NK-92 (cell line): Measurements from ENCODE around the gene DLGAP3.
"Not testable (repeated sequence)": the region's sequence is repeated elsewhere in the genome, so short reads cannot be mapped to it uniquely, and the experiment has no call there.

Experiments used
- DNase-seq: peaks from one replicate; lab custom pipeline; 2025; ENCODE audit not compliant: unreplicated experiment; lab: John Stamatoyannopoulos, UW

DLGAP3 gene, protein sequence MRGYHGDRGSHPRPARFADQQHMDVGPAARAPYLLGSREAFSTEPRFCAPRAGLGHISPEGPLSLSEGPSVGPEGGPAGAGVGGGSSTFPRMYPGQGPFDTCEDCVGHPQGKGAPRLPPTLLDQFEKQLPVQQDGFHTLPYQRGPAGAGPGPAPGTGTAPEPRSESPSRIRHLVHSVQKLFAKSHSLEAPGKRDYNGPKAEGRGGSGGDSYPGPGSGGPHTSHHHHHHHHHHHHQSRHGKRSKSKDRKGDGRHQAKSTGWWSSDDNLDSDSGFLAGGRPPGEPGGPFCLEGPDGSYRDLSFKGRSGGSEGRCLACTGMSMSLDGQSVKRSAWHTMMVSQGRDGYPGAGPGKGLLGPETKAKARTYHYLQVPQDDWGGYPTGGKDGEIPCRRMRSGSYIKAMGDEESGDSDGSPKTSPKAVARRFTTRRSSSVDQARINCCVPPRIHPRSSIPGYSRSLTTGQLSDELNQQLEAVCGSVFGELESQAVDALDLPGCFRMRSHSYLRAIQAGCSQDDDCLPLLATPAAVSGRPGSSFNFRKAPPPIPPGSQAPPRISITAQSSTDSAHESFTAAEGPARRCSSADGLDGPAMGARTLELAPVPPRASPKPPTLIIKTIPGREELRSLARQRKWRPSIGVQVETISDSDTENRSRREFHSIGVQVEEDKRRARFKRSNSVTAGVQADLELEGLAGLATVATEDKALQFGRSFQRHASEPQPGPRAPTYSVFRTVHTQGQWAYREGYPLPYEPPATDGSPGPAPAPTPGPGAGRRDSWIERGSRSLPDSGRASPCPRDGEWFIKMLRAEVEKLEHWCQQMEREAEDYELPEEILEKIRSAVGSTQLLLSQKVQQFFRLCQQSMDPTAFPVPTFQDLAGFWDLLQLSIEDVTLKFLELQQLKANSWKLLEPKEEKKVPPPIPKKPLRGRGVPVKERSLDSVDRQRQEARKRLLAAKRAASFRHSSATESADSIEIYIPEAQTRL

DNA sequence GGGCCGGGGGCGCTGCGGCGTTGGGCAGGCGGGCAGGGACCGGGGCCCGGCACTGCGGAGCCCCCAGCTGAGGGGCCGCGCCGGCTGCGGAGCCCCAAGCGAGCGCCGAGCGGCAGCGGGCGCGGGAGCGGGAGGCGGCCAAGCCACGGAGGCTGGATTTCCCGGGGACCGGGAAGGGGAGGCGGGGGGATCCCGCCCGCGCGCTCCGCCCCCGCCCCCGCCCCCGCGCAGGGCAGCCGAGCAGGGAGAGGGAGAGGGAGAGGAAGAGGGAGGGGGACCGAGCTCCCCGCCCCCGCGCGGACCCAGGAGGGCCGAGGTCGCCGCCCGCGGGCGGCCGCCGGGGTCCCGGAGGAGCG is at the start of gene DLGAP3:
Gene DLGAP3 (minus strand): TSS at position 154 of the 356 bp plus-strand sequence. CDS start 24,267 bp downstream, outside the sequence.
- no peak for DNase-seq

DNA sequence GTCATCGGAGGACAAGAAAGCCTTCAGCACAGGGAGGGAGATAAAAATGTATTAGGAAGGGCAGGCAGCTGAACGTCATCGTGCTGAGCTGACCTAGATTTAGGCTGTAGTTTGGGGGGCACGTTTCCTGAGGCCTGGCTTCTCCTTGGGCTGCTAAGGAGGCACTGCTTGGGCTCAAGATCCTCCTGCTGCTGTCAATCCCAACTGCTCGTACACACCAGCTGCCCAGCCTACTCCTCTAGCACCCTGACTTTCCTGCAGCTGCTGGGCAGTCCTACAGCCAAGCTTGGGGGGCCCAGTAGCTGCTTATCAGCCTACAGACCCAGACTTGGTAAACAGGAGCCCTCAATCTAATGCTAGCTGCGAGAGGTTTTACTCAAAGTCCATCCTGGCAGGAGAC is 49.5 kb upstream of the DLGAP3 start:
- DNase-seq: no peak

DNA sequence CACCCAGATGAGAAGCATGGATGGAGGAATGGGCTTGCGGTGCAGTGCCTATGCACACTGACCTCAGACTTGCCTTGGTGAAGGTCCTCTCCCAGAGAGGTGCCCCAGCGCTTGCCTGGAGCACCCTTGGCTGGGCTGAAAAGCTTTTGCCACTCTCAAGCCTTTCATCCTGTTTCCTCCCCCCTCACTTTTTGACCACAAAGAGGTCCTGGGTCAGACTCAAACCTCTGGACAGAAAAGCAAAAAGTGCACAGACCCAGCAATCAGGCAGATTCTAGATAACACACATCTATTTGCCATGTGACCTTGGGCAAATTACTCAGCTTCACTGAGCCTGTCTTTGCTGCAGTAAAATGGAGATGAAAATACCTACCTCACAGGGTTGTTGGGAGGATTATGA is 48.4 kb upstream of the DLGAP3 start:
- no peak for DNase-seq

DNA sequence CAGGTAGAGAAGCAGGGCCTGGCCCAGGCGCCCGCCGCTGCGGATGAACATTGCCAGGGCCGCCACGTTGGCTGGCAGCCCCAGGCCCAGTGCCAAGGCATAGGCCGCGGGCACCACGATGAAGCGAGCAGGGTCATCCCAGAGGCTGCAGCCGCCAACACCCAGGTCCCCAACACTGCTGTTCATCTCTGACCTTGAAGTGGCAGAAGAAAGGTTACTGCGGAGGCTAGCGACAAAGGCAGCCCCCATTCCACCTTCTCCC is 47.7 kb upstream of the DLGAP3 start:
- DNase-seq: no peak

DNA sequence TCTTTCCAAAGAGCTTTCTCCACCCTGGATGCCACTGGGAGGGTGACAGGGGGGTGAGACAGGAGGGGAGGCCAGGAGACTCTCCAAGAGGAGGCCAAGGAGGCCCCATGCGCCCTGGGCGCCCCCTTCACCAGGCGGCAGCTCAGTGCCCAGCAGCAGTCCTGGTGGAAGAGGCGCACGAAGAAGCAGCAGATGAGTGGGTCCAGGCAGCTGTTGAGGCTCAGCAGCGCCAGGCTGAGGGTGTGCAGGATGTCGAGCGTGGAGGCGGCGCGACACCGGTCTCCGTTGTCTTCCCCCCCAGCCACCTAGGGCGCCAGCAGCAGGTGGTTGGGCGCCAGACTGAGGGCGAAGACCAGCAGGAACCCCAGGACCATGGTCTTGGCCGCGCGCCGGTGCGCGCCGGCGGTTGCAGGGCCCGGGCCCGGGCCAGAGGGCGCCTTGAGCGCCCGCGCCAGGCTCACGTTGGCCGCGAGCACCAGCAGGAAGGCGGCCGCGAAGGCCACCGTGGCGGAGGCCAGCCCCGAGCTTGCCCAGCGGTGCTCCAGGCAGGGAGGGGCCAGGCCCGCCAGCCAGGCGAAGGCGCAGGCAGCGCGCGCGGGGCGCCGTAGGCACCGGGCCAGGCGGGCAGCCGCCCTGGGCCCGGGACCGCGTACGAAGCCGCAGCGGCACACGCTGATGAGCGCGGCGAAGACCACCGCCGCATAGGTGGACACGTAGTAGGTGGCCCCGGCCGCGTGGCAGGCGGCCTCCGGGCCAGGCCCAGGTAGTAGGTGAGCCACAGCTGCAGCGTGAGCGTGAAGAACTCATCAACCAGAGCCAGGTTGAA is 47.1 kb upstream of the DLGAP3 start:
- no peak for DNase-seq

DNA sequence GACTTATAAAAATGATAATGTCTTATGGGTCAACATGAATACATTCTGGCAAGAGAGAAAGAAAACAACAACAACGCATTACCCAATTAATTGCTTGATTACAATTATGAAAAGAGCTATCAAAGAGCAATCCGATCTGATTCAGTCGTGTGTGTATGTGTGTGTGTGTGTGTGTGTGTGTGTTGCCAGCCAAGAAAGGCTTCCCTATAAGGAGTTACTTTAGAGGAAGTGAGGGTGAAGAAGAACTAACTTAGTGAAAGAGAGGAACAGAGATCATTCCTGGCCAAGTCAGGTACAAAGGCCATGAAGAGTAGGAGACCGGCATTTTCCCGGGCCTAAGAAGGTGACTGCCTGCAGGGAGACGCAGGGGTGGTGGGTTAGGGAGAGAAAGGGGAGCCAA is 46.3 kb upstream of the DLGAP3 start:
- DNase-seq: no peak

DNA sequence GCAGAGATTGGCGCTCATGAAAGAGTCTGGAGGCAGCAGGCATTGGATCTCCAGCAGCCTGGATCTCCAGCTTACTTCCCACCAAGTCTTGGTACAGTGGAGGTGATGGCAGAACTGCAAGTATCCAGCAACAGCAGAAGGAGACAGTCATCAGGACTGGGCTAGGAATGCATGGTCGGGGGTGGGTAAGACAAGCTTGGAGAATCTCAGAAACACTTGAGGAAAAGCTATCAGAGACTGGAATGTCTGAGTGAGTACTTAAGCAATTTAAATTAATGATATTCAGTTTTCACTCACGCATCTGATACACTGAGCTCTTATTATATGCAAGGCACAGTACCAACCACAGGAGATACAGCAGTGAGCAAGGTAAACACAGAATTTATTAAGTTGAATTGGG is 45.9 kb upstream of the DLGAP3 start:
- no peak for DNase-seq

DNA sequence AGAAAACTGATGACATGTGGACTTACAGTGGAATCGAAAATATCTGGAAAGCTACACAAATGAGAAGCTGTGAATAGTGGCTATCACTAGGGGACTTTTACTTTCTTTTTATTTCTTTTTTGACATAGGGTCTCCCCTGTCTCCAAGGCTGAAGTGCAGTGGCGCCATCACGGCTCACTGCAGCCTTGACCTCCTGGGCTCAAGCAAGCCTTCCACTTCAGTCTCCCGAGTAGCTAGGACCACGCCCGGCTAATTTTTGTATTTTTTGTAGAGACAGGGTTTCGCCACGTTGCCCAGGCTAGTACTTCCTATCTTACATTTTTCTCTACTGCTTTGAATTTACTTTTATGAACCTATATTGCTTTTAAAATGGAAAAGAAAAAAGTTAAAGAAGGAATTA is 45.2 kb upstream of the DLGAP3 start:
- no peak for DNase-seq

DNA sequence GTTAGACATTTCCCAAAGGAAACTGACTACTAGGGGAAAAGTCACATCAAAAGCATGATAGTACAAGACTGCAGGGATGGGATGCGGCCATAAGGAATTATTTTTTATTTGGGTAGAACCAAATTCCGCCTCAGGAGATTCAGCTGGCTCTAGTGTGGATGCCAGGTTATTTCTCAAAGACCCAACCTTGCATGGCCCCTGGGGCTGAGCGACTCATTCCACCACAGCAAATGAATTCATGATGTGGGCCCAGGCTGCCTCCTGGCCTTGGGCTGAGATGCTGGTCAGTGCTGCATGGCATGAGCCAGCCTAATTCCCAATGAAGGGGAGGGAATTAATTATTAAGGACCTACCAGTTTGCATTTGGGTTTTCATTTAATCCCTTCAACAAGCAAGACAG is 43.9 kb upstream of the DLGAP3 start:
- no peak for DNase-seq

DNA sequence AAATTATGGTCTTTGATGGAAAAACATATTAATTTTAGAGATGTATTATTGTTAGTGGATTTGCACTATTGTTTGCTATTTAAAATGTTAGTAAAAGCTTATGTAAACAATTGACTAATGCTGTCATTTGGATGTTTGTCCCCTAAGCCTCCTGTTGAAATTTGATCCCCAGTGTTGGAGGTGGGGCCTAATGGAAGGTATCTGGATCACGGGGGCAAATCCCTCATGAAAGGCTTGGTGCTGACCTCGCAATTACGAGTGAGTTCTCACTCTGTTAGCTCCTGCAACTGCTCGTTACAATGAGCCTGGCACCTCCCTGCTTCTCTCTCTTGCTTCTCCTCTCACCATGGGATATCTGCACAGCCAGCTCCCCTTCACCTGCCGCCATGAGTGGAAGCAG is 41.4 kb upstream of the DLGAP3 start:
- no peak for DNase-seq

DNA sequence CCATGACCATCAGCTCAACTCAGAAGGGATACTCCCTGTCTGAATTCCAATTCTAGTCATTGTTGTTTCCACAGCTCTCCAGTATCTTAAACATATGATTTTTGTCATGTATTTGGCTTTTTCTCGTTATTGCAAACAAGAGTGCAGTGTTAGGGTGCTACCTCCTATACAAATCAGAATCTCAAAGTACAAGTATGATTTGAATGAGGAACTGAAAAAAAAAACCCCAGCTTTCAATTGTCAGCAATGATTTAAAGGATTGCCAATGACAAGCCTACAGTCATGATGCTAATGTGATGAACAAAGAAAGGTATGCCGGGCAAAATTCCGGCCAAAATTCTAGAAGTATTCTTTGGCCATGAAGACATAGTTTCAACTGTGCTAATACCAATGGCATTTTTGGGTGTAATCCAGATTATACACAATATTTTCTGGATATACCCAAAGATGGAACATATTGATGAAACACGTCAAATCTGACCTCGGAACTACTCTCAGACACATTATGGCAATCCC is 40.8 kb upstream of the DLGAP3 start:
- DNase-seq: no peak

DNA sequence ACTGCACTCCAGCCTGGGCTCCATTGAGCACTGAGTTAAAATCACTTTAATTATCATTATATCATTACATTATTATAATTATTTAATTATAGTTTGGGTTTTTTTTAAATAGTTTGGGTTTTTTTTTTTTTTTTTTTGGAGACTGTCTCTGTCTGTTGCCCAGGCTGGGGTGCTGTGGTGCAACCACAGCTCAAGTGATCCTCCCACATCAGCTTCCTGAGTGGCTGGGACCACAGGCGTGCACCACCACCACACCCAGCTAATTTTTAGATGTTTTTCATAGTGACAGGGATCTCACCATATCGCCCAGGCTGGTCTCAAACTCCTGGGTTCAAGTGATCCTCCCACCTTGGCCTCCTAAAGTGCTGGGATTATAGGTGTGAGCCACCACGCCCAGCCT is 38.8 kb upstream of the DLGAP3 start:
- DNase-seq: not testable (repeated sequence)

DNA sequence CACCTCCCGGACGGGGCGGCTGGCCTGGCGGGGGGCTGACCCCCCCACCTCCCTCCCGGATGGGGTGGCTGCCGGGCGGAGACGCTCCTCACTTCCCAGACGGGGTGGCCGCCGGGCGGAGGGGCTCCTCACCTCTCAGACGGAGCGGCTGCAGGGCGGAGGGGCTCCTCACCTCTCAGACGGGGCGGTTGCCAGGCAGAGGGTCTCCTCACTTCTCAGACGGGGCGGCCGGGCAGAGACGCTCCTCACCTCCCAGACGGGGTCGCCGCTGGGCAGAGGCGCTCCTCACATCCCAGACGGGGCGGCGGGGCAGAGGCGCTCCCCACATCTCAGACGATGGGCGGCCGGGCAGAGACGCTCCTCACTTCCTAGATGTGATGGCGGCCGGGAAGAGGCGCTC is 38.2 kb upstream of the DLGAP3 start:
- not testable (repeated sequence) for DNase-seq

DNA sequence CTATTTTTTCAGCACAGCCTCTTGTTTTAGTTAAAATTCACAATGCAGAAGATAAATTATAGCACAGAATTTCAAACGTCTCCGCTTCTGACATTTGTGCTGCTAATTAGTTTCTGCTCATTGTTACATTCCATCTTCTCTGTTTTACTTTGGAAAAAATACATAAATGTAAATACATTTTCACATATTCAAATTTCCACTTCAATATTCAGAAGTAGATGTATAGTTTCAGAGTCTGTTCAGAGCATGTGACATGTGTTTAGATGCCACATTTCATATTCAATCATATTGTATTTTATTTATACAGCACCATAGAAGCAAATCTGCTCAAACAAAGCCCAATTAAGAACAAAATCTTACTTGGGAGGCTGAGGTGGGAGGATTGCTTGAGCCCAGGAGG is 36.1 kb upstream of the DLGAP3 start:
- DNase-seq: no peak

DNA sequence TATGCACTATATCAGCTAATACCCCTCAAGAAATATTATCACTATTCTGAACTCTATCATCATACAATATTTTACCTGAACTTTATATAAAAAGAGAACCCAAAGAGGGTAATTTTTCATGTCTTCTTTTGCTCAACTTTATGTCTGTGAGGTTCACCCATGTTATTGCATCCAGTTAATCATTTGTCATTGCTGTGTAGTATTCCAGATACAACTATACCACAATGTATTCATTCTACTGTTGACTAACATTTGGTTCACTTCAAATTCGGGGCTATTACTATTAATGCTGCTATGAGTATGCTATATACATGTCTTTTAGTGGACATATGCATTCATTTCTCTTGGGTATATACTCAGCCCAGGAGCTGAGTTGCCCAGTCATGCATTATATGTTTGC is 21.0 kb upstream of the DLGAP3 start:
- DNase-seq: no peak

DNA sequence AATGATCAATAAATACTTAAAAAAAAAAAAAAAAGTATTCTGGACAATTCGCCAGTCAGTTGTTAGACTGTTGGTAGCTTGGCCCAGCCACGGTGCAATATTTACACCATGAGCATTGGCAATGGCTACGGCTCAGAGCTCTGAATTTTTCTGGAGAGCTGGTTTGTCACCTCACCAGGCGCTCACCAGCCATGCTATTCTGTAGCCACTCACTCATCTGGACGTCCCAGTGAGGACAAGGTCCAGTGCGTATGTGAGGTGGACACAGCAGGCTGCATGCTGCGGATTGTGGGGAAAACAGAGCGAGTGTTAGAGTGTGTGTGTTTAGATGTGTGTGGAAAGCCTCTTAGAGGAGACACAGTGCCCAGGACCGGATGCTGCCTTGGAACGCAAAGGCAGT is 19.3 kb upstream of the DLGAP3 start:
- DNase-seq: not testable (repeated sequence)

DNA sequence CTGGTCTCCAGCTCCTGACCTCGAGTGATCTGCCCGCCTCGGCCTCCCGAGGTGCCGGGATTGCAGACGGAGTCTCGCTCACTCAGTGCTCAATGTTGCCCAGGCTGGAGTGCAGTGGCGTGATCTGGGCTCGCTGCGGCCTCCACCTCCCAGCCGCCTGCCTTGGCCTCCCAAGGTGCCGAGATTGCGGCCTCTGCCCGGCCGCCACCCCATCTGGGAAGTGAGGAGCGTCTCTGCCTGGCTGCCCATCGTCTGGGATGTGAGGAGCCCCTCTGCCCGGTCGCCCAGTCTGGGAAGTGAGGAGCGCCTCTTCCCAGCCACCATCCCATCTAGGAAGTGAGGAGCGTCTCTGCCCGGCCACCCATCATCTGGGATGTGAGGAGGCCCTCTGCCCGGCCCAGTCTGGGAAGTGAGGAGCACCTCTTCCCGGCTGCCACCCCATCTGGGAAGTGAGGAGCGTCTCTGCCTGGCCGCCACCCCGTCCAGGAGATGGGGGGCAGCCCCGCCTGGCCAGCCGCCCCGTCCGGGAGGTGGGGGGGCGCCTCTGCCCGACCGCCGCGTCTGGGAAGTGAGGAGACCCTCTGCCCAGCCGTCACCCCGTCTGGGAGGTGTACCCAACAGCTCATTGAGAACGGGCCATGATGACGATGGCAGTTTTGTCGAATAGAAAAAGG is 18.3 kb upstream of the DLGAP3 start:
- DNase-seq: not testable (repeated sequence)

DNA sequence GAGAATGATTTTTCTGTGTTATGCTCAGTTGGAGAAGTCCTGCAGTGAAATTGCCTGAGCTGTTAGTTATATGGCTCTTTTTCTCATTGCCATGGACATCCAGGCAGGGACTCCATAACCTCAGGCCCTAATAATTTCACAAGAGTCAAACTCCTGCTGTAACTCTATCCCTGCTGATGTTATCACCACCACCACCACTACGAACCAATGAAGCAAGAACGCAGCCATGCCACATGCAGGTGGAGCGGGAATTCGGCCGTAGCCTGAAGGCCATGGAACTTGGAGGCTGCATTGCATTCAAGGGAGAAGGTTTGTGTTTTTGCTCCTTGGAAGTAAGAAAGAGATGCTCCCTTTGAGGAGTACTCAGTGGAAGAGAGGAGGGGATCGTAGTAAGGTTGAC is 16.8 kb upstream of the DLGAP3 start:
- DNase-seq: no peak

DNA sequence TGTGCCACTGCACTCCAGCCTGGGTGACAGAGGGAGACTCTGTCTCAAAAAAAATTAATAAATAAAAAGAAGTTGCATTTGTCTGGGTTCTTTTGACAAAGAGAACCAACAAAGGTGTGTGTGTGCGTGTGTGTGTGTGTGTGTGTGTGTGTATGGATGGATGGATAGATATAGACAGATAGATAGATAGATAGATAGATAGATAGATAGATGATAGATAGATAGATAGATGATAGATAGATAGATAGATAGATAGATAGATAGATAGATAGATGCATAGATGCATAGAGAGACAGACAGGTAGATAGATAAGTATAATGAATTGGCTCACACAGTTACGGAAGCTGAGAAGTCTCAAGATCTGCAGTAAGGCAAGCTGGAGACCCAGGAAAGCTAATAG is 12.3 kb upstream of the DLGAP3 start:
- not testable (repeated sequence) for DNase-seq

DNA sequence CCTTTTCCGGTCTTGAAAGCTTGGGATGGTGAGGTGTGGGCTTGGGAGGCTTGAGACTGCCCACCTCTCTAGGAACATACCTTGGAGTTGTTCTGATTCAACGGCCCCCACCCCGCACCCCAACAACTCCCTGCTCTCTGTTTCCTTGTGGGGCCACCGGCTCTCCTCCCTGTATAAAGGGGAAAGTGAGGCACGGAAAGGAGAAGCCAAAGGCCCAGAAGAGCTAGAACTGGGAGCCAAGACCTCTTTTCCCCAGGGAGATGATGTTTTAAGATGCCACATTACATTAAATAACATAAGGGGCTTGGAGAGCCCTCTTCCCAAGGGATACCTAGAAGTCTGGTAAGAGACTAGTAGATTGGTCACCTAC is 1.2 kb upstream of the DLGAP3 start:
- DNase-seq: no peak
